OCI-M2 (cell line): ENCODE data around the gene CNPY4.

Experiments used
- DNase-seq: peaks from one replicate; lab custom pipeline; 2025; ENCODE audit not compliant: unreplicated experiment; lab: John Stamatoyannopoulos, UW

The CNPY4 gene

DNA sequence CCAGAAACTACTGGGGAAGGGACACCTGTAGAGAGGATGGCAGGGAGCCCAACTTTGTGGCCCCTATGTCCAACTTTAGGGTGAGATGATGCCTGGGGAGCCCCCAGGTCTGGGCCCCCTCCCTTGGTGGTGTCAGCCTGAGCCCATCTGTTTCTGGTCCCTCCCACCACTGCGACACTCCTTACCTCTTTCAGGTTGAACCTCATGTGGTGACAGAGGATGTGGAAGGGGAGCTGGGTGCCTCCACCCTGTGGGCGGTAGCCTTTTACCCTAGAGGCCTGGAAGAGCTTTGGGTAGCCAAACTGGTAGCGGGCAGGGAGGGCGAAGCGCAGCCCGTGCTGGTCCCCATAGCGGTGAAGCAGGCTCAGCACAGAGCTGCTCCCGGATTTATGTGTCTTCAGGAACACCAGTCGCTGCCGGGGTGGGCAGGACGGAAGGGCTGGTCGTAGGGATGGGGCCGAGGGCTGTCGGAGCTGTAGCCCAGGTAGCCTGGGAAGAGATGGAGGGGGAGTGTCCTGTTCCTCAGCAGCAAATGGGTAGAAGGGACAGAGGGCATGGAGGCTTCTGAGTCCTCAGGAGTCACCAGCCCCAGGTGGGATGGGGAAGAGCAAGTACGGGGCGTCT lies 47.0 kb downstream of the CNPY4 start:
- no peak for DNase-seq

- no peak for DNase-seq
Measured at GRCh38 chr7:100166970-100167911, 47.8 kb downstream of the CNPY4 start.

- DNase-seq = no peak
Measured at GRCh38 chr7:100167912-100168323, 48.5 kb downstream of the CNPY4 start.

DNA sequence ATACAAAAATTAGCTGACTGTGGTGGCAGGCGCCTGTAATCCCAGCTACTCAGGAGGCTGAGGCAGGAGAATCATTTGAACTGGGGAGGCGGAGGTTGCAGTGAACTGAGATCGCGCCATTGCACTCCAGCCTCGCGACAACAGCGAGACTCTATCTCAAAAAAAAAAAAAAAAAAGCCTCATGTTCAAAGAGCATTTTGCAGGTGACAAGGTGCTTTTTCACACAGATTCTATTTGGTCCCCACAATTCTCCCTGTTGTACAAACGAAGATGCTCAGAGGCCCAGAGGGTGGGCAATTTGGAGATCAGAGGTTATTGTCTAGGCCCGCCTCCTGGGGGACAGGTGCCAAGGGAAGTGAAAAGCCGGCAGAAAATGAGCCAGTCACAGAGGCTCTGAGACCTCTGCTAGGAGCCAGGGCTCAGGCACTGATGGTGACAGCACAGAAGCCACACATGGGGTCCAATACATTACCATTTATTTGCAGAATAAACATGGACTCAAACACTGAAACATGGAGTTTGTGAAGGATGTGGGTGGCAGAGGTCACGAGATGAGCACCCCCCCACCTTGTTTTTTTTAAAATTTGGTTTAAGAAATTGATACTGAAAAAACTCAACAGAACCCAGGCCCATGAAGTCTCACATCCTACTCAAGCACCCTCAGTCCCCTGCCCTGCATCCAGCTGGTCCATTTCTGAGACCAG lies 49.9 kb downstream of the CNPY4 start:
- DNase-seq = no peak

DNA sequence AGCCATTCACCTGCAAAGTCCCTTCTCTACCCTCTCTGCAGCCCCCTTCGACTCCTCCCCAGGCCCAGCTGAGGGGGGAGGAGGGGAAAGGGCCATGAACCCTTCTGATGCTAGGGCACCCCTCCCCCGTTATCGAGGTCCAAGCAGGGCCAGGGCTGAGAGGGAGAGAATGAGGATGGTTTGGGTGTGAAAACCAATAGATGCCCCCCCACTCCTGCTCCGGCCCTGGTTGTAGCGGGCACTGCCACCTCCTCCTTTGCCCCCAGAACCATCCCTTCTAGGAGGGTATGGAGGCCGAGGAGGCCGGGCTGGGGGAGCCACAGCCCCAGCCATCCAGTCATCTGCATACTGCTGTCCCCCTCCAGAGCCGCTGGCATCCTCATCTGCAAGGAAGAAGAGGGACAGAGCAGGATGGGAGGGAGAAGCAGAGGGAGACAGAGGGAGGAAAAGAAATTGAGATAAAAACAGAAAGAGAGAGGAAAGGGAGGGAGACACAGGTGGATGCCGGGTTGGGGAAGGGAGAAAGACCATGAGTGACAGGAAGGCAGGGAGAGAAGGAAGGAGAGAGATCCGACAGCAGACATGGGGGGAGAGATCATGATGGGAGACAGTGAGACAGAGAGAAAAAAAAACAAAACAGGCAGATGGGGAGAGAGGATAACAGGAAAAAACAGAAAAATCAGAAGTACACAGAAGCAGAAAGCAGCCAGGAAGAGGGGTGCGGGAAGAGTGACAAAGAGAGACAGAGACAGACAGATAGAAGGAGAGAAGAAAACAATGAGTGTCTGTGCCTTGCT lies 50.9 kb downstream of the CNPY4 start:
- DNase-seq = no peak

DNA sequence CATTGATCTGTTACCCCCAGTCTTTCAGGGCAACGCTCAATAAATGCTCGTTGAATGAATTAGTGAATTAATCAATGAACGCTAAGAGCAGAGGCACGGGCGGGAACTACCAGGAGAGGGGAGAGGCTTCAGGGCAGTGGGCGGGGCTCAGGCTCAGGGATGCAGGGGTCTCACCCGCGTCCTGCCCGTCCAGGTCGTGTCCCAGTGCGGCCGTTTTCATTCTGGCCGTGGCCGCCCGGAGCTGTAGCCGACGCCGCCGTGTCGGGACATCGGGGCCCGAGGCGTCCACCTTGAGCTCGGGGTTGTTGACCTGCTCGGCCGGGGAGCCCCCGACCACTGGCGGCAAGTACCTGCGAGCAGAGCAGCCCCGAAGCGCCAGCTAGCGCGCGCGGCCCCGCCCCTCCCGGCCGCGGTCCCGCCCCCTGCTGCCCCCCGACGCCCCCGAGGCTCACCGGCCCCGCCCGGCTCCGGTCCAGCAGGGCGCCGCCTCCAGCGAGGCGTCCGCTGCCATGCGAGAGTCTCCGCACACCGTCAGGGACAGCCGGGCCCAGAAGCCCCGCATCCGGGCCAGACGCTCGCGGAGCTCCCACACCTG lies 51.8 kb downstream of the CNPY4 start:
- DNase-seq = no peak

DNA sequence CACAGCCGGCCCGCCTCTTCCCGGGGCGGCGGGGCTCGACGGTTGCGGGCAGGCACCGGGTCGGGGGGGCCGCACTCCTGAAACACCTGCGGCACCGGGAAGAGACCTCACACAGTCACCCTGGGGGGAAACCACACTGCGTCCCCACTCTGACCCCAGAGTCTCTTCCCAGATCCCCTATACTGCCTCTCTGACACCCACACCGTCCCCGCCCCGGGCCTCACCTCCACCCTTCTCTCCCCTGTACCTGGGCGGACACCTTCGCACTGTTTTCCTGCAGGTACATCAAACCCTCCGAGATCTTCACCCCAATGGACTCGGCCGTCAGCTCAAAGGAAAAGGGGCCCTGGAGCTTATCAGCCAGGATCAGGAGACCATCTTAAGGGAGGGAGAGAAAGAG lies 52.4 kb downstream of the CNPY4 start:
- DNase-seq = no peak

- no peak for DNase-seq
Measured at GRCh38 chr7:100173806-100174495, 54.5 kb downstream of the CNPY4 start.

GRCh38 chr7:100174582-100174981 lies 55.1 kb downstream of the CNPY4 start:
- no peak for DNase-seq
